Activated B cell treated with CpG ODN at 0.5 μM for 24 hours (primary cell): ENCODE measurements around the gene IHH. TPM values are rescaled to one million over a fixed set of nuclear protein-coding genes. Genes with fewer than 3 reads are reported as not detected.

Source experiments
- ATAC-seq: fragments of 200-7000 bp; cut with Tn5 transposase; one replicate; pipeline ENCODE4 v1.10.0; 2021; ENCODE audit warnings: low read depth, mild to moderate bottlenecking, moderate library complexity
- CTCF ChIA-PET: fragments of 350-600 bp; sonication (Branson Sonifier 250); formaldehyde crosslinking; loops from one replicate; lab custom pipeline; 2021; ENCODE audit warnings: antibody characterized with exemption; lab: Charles Lee
- POLR2A ChIA-PET: fragments of 350-600 bp; sonication (Branson Sonifier 250); formaldehyde crosslinking; loops from one replicate; lab custom pipeline; 2021; ENCODE audit warnings: antibody characterized with exemption; lab: Charles Lee
- DNase-seq: peaks from one replicate; pipeline ENCODE4 v3.0.0; 2022
- H3K27ac Mint-ChIP-seq: one replicate; pipeline ENCODE4 v1.8.0; 2020; ENCODE audit warnings: mixed read lengths
- H3K27me3 Mint-ChIP-seq: one replicate; pipeline ENCODE4 v1.8.0; 2021; ENCODE audit warnings: mixed read lengths
- H3K36me3 Mint-ChIP-seq: one replicate; pipeline ENCODE4 v1.8.0; 2021; ENCODE audit warnings: low read depth, mixed read lengths
- H3K4me1 Mint-ChIP-seq: one replicate; pipeline ENCODE4 v1.8.0; 2021; ENCODE audit warnings: mixed read lengths
- H3K4me3 Mint-ChIP-seq: one replicate; pipeline ENCODE4 v1.8.0; 2020; ENCODE audit warnings: mild to moderate bottlenecking, mixed read lengths
- H3K9me3 Mint-ChIP-seq: one replicate; pipeline ENCODE4 v1.8.0; 2020; ENCODE audit warnings: mixed read lengths
- intact Hi-C: fragments of 100-400 bp; cut with micrococcal nuclease; formaldehyde crosslinking; loops from one replicate; pipeline ENCODE4 v1.15.1; 2024
- total RNA-seq: library from RNA; stranded (reverse); gene quantifications from 2 replicates; pipeline ENCODE4 v1.2.3, GENCODE V29; 2022
- TF ChIP-seq, protein P1 (sequence below): fragments of 200-600 bp; IDR thresholded peaks from one replicate; pipeline ENCODE4 v1.8.0; 2022; ENCODE audit warnings: antibody characterized with exemption, mild to moderate bottlenecking

IHH gene
- total RNA-seq, 1 donor from 2014 or later: not detected

DNA sequence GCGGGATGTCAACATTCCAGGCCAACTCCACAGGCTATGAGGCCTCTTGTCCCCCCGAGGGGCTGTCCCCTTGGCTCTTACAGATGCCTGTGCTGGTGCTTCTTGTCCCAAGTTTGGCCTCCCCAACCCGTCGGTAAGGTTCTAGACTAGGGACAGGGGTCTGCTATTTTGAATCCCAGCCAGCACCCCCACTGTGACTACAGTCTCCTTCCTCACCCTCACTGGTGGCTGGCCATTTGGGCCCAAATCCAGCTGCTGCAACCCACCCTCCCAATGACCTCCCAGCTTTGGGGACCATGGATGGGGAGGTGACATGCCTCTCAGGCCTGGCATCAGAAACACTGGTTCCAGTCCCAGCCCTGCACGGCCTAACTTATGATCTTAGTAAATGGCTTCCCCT, 38.1 kb downstream of the IHH start:
- ChIA-PET CTCF (no interaction called here), POLR2A (no interaction called here)
- TF ChIP-seq, protein P1, sequence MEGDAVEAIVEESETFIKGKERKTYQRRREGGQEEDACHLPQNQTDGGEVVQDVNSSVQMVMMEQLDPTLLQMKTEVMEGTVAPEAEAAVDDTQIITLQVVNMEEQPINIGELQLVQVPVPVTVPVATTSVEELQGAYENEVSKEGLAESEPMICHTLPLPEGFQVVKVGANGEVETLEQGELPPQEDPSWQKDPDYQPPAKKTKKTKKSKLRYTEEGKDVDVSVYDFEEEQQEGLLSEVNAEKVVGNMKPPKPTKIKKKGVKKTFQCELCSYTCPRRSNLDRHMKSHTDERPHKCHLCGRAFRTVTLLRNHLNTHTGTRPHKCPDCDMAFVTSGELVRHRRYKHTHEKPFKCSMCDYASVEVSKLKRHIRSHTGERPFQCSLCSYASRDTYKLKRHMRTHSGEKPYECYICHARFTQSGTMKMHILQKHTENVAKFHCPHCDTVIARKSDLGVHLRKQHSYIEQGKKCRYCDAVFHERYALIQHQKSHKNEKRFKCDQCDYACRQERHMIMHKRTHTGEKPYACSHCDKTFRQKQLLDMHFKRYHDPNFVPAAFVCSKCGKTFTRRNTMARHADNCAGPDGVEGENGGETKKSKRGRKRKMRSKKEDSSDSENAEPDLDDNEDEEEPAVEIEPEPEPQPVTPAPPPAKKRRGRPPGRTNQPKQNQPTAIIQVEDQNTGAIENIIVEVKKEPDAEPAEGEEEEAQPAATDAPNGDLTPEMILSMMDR: no peak
- Mint-ChIP-seq H3K27ac (no peak overlapping the region), H3K9me3 (no peaks in the 10 kb centered on the region), H3K36me3 (no peaks in the 10 kb centered on the region), H3K4me3 (no peak overlapping the region), H3K27me3 (peaks cover 16% of the 10 kb centered on the region), H3K4me1 (no peaks in the 10 kb centered on the region)
- DNase-seq (no peak), ATAC-seq (no peak)
- intact Hi-C loops: no loop called here

DNA sequence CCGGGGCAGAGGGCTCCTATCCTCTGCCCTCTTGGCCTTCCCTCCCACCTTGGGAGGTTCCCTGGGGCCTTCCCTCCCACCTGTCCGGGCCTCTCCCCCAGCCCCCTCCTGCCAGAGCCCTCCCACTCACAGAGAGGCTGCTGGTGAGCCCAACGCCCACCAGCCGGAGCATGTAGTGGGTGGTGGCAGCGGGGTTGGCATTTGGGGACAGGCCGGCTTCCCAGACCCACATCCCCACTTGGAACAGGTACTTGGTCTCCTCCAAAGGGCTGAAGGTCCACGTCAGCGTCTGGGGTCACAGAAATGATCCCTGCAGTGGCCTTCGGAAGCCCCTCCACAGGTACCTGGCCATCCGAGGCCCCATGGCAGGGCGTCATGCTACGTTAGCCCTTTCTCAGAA, 38.7 kb downstream of the IHH start:
- Mint-ChIP-seq H3K4me1 (no peaks in the 10 kb centered on the region), H3K9me3 (no peaks in the 10 kb centered on the region), H3K27me3 (peaks cover 17% of the 10 kb centered on the region), H3K27ac (no peak overlapping the region), H3K4me3 (no peak overlapping the region), H3K36me3 (no peaks in the 10 kb centered on the region)
- intact Hi-C loops: no loop called here
- no peak for DNase-seq
- CTCF ChIA-PET: interaction anchor here (0.8 kb wide), 1 partner anchor 8 kb away, joined by 4 read pairs; no protein-coding TSS in a partner anchor
- ATAC-seq: no peak
- TF ChIP-seq, protein P1: no peak
- POLR2A ChIA-PET: no interaction called here

DNA sequence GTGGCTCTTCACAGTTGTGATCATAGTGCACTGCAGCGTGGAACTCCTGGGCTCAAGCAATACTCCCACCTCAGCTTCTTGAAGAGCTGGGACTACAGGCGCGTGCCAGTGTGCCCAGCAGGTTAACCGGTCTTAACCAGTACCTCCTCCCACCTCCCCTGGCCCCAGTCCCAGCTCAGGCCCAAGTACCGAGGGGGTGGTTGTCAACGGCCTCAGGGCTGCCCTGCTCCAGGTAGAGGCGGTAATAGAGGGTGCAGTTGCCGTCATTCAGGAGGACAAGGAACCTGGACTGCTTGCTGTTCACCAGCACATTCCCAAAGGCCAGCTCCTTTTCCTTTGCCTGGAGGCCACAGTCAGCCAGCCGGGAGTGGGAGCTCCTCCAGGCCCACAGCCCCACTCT, 39.1 kb downstream of the IHH start:
- H3K4me1 Mint-ChIP-seq: no peaks in the 10 kb centered on the region
- POLR2A ChIA-PET: no interaction called here
- CTCF ChIA-PET: interaction anchor here (0.8 kb wide), 1 partner anchor 8 kb away, joined by 4 read pairs; no protein-coding TSS in a partner anchor
- H3K27me3 Mint-ChIP-seq: peaks cover 20% of the 10 kb centered on the region
- no peaks in the 10 kb centered on the region for H3K36me3 Mint-ChIP-seq
- no peak overlapping the region for H3K4me3 Mint-ChIP-seq
- intact Hi-C loops: no loop called here
- no peak overlapping the region for H3K27ac Mint-ChIP-seq
- ATAC-seq (no peak), DNase-seq (no peak)
- no peaks in the 10 kb centered on the region for H3K9me3 Mint-ChIP-seq
- TF ChIP-seq, protein P1: no peak

DNA sequence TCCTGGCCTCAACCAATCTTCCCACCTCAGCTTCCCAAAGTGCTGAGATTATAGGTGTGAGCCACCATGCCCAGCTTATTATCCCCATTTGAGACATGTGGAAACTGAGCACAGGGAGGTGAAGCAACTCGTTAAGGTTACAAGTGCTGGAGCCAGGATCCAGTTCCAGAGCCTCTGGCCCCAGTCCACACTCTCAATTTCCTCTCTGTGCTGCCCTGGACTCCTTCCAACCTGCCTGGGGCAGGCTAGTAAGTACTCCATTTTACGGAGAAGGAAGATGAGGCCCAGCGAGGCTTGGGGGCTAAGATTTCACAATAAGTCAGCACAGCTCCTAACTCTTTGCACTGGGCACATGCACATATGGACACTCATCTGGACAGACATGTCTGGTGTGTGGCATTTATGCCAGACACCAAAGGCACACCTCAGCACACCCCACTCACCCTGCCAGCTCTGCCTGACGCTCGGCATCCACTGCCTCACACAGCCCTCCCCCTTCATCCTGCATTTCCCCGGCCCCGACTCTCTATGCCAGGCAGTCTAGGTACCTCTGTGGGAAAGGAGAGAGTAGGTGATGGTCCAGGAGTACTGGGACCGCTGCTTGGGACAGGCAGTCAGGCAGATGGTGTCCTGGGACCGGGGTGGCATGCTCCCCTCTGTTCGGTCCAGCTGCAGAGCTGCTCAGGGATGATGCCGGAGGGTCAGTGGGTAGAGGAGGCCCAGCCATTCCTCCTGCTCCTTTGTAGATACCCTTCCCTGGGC, 39.9 kb downstream of the IHH start:
- H3K4me1 Mint-ChIP-seq: no peaks in the 10 kb centered on the region
- TF ChIP-seq, protein P1: no peak
- ChIA-PET POLR2A (no interaction called here), CTCF (interaction anchor here (0.7 to 1.4 kb wide), 3 partner anchors 9 to 31 kb away, joined by 3 to 7 read pairs (median 4); no protein-coding TSS in a partner anchor)
- H3K4me3 Mint-ChIP-seq: no peak overlapping the region
- H3K9me3 Mint-ChIP-seq: no peaks in the 10 kb centered on the region
- no peak overlapping the region for H3K27ac Mint-ChIP-seq
- no peak for ATAC-seq
- peaks cover 23% of the 10 kb centered on the region for H3K27me3 Mint-ChIP-seq
- no peaks in the 10 kb centered on the region for H3K36me3 Mint-ChIP-seq
- no peak for DNase-seq
- intact Hi-C loops: no loop called here

DNA sequence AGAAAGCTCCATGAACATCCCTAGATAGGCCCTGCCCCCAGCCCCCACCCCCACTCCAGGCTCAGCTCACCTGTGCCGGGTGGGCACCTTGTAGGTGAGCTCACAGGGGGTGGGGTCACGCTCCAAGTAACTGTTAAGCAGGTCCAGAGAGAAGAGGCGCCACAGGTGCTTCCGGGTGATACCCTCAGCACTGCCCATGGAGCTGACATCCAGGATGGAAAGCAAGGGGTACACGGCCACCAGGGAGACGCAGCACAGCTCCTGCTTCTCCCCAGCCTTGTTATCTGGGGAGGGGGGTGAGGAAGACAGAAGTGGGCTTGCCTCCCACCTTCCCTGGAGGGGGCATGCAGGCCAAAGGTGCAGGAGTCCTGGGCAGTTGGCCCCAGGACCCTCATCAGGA, 41.3 kb downstream of the IHH start:
- TF ChIP-seq, protein P1: no peak
- POLR2A ChIA-PET: no interaction called here
- no peaks in the 10 kb centered on the region for H3K4me1 Mint-ChIP-seq
- no peak for ATAC-seq
- no peak overlapping the region for H3K4me3 Mint-ChIP-seq
- H3K36me3 Mint-ChIP-seq: no peaks in the 10 kb centered on the region
- intact Hi-C loops: no loop called here
- no peak for DNase-seq
- peaks cover 23% of the 10 kb centered on the region for H3K27me3 Mint-ChIP-seq
- CTCF ChIA-PET: interaction anchor here (1.4 kb wide), 1 partner anchor 10 kb away, joined by 7 read pairs; no protein-coding TSS in a partner anchor
- H3K9me3 Mint-ChIP-seq: no peaks in the 10 kb centered on the region
- no peak overlapping the region for H3K27ac Mint-ChIP-seq
